GM10847 (cell line): ENCODE results near the gene TDRD7.

Experiments
- POLR2A ChIP-seq: IDR thresholded peaks from 2 replicates; pipeline ENCODE4 v1.6.1; 2011; ENCODE audit not compliant: insufficient read length; ENCODE audit errors: extremely low read depth

Gene TDRD7

DNA sequence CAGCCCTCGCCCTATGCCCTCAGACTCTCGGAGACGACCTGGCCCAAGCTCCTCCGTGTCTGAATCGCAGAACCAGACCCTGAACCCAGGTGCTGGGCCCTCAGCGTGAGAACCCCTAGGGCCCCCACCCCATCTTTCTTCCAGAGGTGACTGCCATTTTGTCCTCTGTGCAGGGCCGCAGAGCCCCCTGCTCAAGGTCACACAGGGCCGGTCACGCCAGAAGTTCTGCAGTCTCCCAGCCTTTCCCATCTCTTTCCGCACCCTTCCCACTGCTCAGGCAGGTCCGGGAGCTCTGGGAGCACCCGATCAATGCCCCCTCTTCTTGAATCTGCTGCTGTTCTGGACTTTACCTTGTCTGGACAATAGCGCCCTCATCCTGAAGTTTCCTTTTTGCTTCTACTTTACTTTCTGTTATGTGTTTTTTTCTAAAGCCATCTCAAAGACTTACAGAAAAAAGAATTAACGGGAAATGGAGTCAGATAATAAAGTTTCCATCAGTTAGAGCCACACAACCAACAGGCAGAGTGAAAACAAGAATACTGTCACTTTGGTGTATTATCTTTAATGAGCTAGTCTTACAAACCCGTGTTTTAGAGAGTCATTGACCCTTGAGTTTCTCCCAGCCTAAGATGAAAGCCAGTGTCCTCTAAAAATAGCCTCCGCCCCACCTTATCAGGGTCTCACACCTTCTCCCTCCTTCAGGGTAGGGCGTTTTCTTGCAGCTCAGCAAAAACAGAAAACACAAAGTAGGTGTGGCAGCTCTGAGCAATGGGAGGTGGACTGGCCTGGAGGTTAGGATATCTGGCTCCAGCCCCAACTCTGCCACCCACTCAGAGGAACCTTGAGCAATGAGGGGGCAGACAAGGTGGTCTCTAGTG lies 91.3 kb downstream of the TDRD7 start:
- no peak for TF ChIP-seq POLR2A

DNA sequence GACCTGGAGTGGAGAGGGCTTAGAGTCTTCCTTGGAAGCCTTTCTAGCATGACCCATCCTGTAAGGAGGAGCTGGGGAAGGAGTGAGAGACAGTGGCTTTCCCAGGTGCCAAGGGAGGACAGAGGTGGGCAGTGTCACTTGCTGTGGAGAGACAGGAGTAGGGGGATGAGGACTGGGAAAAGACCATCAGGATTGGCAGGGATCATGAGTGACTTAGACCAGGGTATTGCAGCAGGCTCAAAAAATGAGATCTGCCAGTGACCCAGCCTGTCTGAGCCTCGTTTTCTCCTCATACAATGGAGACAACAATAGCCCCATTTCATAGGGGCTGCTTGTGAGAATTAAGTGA lies 91.9 kb downstream of the TDRD7 start:
- no peak for TF ChIP-seq POLR2A

DNA sequence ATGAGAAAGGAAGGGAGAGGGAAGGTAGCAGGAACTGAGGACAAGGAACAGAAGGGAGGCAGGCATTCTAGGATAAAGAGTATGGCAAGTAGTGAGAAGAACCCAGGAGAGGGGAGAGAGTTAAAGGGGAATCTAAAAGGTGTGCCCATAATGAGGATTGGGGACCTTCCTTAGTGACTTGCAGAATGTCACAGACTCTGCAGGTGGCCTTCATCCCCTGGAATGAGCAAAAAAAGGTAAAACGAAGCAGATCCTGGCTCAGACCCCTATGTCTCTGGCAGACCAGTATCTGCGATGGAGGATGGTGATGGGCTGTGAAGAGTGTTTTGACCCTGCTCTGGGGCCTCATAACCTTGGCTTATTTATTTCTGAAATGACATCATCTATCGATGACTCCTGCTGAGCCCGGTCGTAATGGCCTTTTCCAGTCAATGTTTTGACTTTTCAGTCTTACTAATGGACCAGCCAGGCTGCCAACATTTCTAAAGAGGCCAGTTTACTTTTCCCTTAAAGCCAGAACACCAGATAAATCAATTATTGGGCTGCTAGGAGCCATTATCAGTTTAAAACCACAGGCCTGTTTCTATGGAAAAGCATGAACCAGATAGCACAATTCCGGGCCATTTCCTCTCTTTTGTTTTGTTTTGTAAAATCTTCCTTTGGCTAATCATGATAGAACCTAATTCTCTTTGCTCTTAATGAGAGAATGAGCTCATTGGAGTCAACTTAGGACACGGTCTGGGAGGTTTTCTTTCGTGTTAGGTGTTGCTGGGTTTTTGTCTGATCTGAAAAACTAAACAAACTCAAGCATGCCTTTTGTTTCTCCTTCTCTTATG lies 92.7 kb downstream of the TDRD7 start:
- TF ChIP-seq POLR2A = no peak

DNA sequence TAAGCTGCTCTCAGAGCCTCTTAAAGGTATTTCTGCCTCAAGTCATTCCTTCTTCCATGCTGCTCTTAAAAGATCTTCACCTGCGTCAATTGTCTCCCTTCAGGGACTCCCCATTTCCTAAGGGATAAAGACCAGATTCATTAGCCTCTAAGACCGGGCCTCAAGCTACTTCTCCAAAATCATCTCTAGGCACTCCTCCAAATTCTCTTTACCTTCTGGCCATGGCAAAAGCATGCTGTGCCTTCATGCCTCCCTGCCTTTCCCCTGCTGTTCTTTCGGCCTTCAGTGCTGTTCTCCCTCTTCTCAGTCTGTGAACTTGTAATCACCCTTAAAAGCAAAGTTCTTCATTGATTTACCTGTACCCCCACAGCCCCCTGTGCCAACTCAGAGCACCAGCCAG lies 93.9 kb downstream of the TDRD7 start:
- no peak for TF ChIP-seq POLR2A

DNA sequence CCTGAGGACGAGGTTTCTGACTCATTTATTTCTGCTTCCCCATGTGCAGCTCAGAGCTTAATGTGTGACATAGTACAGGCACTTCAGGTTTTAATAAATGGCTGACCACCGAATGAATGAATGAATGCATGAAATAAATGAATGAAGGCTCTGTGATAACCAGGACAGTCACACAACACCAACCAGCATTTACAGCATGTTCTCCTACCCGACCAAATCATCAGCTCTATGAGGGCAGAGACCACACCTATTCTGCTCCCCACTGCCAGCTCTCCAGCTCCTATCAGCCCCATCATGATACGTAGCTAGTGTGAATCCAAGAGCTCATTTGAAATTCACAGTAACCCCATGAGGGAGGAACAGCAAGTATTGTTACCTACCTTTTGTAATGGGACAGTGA lies 94.4 kb downstream of the TDRD7 start:
- no peak for TF ChIP-seq POLR2A

DNA sequence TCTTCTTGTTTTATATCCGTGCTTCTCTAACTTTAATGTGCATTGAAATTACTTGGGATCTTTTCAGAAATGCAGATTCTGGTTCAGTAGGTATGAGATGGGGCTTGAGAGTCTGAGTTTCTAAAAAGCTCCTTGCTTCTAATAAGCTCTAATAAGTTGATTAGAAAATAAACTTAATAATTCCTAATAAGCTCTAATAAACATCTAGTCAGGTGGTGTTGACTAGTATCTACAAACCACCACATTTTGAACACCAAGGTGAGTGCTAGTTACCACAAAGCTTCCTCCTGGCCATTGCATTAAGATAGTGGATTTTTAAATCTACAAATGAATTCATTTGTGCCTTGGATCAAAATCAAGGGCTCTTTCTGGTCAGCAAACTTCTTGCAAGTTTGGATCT lies 94.9 kb downstream of the TDRD7 start:
- TF ChIP-seq POLR2A = no peak

DNA sequence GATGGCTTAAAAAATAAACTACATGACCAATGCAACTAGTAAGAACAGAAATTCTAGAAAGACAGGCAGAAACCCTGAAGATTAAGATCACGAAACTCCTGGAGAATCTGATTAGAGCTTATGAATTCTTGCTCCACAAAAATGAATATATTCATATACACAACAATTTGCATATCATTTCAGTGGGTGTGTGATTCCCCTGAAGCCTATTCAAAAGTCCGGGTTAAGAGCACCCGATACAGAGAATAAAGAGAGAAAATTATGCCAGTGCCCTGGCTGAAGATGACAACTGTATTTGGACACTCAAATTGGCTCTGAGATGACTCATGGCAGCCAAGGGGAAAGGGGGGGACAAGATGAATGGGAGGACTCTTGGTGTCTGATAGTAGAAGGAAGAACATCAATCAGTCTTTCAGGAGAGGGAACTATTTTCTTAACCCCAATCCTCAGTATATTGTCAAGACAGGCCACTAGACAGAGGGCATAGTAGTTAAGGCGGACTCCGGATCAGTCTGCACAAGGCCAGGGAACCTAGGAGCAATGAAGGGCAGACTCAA lies 95.6 kb downstream of the TDRD7 start:
- TF ChIP-seq POLR2A = no peak

DNA sequence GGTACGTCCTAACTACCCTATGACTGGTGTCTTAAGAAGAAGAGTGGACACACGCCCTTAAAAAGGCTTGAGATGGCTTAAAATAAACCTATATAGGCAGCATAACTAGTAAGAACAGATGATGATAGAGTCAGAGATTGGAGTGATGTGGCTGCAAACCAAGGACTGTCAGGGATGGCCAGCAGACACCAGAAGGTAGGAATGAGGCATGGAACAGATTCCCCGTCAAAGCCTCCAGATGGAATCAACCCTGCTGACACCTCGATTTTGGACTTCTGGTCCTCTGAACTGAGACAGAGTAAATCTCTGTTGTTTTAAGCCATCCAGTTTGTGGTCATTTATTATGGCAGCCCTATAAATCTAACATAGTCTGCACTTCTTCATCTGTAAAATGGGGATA lies 97.0 kb downstream of the TDRD7 start:
- TF ChIP-seq POLR2A = no peak

DNA sequence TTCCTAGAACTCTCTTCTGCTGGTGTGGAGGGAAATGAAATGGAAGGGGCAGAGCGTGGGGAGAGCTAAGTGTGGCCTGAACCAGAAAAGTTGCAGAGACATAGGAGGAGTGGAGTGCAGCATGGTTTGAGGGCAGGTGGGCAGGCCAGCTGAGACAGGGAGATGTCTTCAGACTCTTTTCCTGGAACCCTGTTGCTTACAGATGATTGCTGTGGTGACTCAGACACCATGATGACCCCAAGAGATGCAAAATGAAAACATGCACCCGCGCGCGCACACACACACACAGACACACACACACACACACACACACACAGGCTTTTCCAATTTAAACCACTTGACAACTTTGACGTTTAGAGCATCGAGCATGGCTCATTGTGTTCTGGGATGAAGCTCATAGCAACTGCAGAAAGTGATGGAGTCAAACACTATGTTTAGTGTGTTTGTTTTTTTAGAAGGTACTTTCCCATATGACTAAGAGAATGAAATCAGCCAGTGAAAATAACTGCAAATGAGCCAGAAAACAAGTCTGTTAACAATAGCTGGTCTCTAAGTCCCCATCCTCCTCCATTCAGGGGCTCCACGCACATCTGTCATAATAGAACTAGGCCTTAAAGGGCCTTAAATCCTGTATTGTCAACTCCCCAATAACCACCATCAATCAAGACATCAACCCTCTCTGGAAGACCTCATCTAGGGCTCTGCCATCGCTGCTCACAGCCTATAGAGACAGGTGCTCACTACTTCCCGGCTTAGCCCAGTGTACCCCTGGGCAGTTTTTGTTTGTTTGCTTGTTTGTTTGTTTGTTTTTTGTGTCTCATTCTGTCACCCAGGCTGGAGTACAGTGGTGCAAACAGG lies 99.1 kb downstream of the TDRD7 start:
- no peak for TF ChIP-seq POLR2A

DNA sequence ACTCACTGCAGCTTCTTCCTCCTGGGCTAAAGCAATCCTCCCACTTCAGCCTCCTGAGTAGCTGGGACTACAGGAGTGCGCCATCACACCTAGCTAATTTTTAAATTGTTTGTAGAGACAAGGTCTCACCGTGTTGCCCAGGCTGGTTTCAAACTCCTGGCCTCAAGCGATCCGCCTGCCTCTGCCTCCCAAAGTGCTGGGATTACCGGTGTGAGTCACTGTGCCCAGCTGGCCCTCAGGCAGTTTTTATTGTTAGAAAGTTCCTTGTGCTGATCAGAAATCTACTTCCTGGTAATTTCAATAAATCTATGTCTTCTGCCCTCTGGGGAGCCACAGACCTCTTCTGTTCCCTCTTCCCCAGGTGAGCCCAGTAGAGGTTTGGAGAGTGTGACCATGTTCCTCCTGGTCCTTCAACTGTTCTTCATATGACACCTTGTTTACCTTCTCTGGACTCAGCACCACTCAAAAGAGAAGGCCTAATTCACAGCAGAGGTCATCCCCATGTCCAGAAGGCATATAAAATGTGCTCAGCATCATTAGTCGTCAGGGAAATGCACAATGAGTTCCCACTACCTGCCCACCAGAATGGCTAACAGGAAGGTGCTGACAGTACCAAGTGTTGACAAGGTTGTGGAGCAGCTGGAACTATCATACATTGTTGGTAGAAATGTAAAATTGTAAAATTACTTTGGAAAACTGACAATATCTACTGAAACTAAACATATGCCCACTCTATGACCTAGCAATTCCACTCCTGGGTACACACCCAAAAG lies 99.9 kb downstream of the TDRD7 start:
- no peak for TF ChIP-seq POLR2A

DNA sequence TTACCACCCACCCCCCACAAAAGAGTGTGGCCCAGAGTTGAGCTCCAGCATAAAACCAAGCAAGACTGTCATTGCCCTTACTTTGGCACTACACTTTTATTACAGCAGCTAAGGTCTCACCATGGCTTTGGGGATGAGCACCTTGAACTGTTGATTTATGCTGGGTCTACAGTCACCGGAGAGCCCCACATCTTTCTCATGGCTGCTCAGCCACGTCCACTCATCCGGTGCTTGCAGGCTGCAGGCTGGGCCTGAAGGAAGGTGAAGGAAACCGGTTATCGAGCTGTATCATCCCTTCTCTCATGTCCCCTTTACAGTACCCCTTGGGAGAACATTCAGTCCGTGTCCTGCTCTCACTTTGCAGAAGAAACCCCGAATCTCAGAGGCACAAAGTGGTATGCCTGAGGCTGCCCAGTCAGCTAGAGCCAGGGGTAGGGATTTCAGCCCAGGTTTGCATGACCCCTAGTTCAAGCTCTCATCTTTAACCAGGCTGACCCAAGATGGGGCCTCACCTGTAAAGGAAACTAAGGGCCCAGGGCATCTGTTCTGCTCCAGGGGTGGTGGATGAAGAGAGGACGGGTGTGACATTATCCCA lies 101.2 kb downstream of the TDRD7 start:
- TF ChIP-seq POLR2A = no peak

DNA sequence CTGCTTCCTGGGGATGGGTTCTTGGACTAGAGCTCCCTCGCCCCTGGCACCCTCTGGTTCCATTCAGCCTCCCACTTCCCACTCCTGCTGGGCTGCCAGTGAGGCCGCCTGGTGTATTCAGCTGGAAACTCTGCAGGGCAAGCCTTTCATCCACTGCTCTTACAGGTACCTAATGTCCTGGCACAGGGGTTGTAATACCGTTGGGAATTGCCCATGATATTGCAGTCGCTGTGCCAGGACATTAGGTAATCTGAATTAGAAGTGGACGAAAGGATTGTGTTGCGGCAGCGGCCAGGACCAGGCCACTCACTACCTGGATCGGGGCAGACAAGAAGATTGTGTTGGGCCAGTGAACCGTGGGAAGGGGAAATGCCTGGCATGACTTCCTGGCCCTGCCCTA lies 102.6 kb downstream of the TDRD7 start:
- TF ChIP-seq POLR2A = no peak

DNA sequence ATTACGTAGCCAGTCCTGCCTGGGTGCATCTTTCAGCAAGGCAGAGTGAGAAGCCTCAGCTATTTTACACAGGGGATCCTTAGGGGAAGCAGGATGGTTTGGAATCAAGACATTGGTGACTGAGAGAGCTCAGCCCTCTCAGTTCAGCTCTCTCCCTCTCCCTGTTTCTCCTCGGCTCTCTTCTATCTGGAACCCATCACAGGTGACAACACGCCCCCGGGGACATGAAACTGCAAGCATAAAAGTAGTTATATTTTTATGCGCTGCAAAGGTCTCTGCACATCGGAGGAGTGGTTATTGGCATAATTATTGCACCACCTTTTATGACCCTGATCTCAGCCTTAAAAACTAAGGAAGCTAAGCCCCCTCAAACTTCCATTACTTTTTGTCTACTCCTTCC lies 103.8 kb downstream of the TDRD7 start:
- no peak for TF ChIP-seq POLR2A

DNA sequence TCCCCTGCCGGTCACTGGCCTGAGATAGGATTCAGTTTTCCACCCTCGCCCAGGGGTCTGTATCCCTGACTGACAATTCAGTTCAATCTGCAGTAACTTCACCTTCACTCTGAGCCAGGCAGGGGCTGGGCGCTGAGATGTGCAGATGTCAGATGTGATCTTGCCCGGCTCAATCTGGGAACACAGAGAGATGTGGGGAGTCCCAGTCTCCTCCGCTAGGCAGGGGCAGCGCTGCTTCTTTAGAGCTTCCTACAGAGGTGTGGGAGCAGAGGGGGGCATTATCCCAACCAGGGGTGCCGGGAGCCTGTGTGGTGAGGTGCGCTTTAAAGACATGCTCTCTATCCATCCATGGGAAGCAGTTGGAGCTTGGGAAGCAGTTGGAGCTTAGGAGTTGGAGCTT lies 104.2 kb downstream of the TDRD7 start:
- TF ChIP-seq POLR2A = no peak
